Esophagus muscularis mucosa (tissue), 4 donors: ENCODE measurements around the gene PLXNB3. TPM values are rescaled to one million over a fixed set of nuclear protein-coding genes. Genes with fewer than 3 reads are reported as not detected.

ENCODE experiments used
- DNase-seq: peaks from one replicate; pipeline ENCODE4 v3.0.0-alpha.2; 2017; ENCODE audit errors: extremely low spot score
- H3K27ac ChIP-seq, 4 donors: fragments of 200-600 bp; sonication (generic); replicated peaks in 1 of 4; 1 replicate in 3 of 4; 2 replicates in 1 of 4; pipeline ENCODE4 v1.5.1; 2016 to 2019; ENCODE audit warnings: mild to moderate bottlenecking in 1 of 4
- H3K27me3 ChIP-seq, 4 donors: fragments of 200-600 bp; sonication (generic); one replicate each; pipeline versions ENCODE4 v1.5.1 to v1.6.0; 2016 to 2019
- H3K36me3 ChIP-seq, 4 donors: fragments of 200-600 bp; sonication (generic); one replicate each; pipeline ENCODE4 v1.5.1; 2016 to 2019
- H3K4me1 ChIP-seq, 4 donors: fragments of 200-600 bp; sonication (generic); one replicate each; pipeline ENCODE4 v1.5.1; 2016 to 2019
- H3K4me3 ChIP-seq, 4 donors: fragments of 200-600 bp; sonication (generic); 1 replicate in 2 of 4; 2 replicates in 2 of 4; pipeline ENCODE4 v1.5.1; 2016 to 2019; ENCODE audit warnings: mild to moderate bottlenecking in 4 of 4, moderate library complexity in 1 of 4
- H3K9me3 ChIP-seq, 4 donors: fragments of 200-600 bp; sonication (generic); 1 replicate in 3 of 4; 2 replicates in 1 of 4; pipeline ENCODE4 v1.5.1; 2016 to 2019
- CTCF ChIP-seq, 3 experiments: fragments of 200-600 bp in 2 of 3; fragments of 450-650 bp in 1 of 3; sonication (generic) in 2 of 3; IDR thresholded peaks; one replicate each; pipeline ENCODE4 v1.5.1; 2017 to 2019; ENCODE audit warnings: antibody characterized with exemption in 3 of 3, mild to moderate bottlenecking in 2 of 3, moderate library complexity in 1 of 3
- EP300 ChIP-seq: sonication (generic); formaldehyde crosslinking; IDR thresholded peaks from one replicate; pipeline ENCODE4 v1.6.1; 2017; ENCODE audit warnings: antibody characterized with exemption
- POLR2A ChIP-seq: fragments of 450-650 bp; IDR thresholded peaks from one replicate; pipeline ENCODE4 v1.6.1; 2017; ENCODE audit warnings: antibody characterized with exemption, moderate library complexity, mild to moderate bottlenecking, low read depth
- POLR2AphosphoS5 ChIP-seq, 2 donors: sonication (generic); formaldehyde crosslinking; IDR thresholded peaks; one replicate each; pipeline ENCODE4 v1.6.1; 2017; ENCODE audit warnings: antibody characterized with exemption in 2 of 2
- WGBS: methylation state at CpG from one replicate; pipeline ENCODE4 v1.1.5; 2018; 5-methylcytosine and 5-hydroxymethylcytosine counted together
- intact Hi-C: fragments of 100-400 bp; cut with DNase I; formaldehyde crosslinking; loops from one replicate; pipeline ENCODE4 v1.15.1; 2023
- total RNA-seq, 4 donors: library from RNA; depleted of rRNA; stranded (reverse); fragments of >200 nt; gene quantifications; one replicate each; pipeline versions ENCODE4 v1.1.0 to v1.2.1, GENCODE V29; 2016

PLXNB3 gene
- total RNA-seq, 4 donors from 2014 or later, result 6.1 to 21.9 (median 17.6) TPM

- 83% methylated on average over 14 of the region's 14 CpGs for WGBS
- H3K4me3 ChIP-seq, result no peak overlapping the region
- no peaks in the 10 kb centered on the region for H3K27me3 ChIP-seq
- intact Hi-C loops, result no loop called here
- H3K9me3 ChIP-seq, result peaks cover 0 to 9% (median 0%) of the 10 kb centered on the region in 4 donors
- DNase-seq, result no peak
- H3K36me3 ChIP-seq, result peaks cover 4 to 33% (median 20%) of the 10 kb centered on the region in 4 donors
- H3K27ac ChIP-seq, result no peak overlapping the region
- TF ChIP-seq EP300 (no peak), CTCF (IDR thresholded peaks at IDR 0.05) (no peak), POLR2AphosphoS5 (IDR thresholded peaks at IDR 0.05) (no peak), POLR2A (no peak)
- peaks cover 11 to 20% (median 18%) of the 10 kb centered on the region in 4 donors for H3K4me1 ChIP-seq
Observed at GRCh38 chrX:153732401-153732800, 31.6 kb upstream of the PLXNB3 start.

GRCh38 chrX:153733651-153734240 lies 30.3 kb upstream of the PLXNB3 start:
- 79% methylated on average over 14 of the region's 15 CpGs for WGBS
- TF ChIP-seq POLR2A, result no peak
- TF ChIP-seq CTCF (IDR thresholded peaks at IDR 0.05), result no peak
- TF ChIP-seq POLR2AphosphoS5 (IDR thresholded peaks at IDR 0.05), result no peak
- no peak for TF ChIP-seq EP300
- no peak for DNase-seq

GRCh38 chrX:153734871-153735270 lies 29.2 kb upstream of the PLXNB3 start:
- Histone ChIP-seq H3K36me3 (peaks cover 4 to 40% (median 21%) of the 10 kb centered on the region in 4 donors), H3K9me3 (peaks cover 0 to 9% (median 0%) of the 10 kb centered on the region in 4 donors), H3K4me3 (no peak overlapping the region), H3K4me1 (no peaks in the 10 kb centered on the region), H3K27ac (no peak overlapping the region), H3K27me3 (no peaks in the 10 kb centered on the region)
- WGBS, result 83% methylated on average over 2 of the region's 2 CpGs
- intact Hi-C loops, result no loop called here
- DNase-seq, result no peak
- TF ChIP-seq CTCF (IDR thresholded peaks at IDR 0.05) (no peak), EP300 (no peak), POLR2A (no peak), POLR2AphosphoS5 (IDR thresholded peaks at IDR 0.05) (no peak)

More at GRCh38 chrX:153733651-153734240, 30.3 kb upstream of the PLXNB3 start:
- intact Hi-C loops, result no loop called here
- no peak overlapping the region for H3K4me3 ChIP-seq
- H3K9me3 ChIP-seq, result peaks cover 0 to 9% (median 0%) of the 10 kb centered on the region in 4 donors
- no peaks in the 10 kb centered on the region for H3K27me3 ChIP-seq
- H3K27ac ChIP-seq, result no peak overlapping the region
- H3K4me1 ChIP-seq, result peaks cover 0 to 6% (median 4%) of the 10 kb centered on the region in 4 donors
- peaks cover 4 to 45% (median 22%) of the 10 kb centered on the region in 4 donors for H3K36me3 ChIP-seq

GRCh38 chrX:153735274-153735673 lies 28.8 kb upstream of the PLXNB3 start:
- TF ChIP-seq POLR2A (no peak), POLR2AphosphoS5 (IDR thresholded peaks at IDR 0.05) (no peak), EP300 (no peak), CTCF (IDR thresholded peaks at IDR 0.05) (no peak)
- peaks cover 0 to 9% (median 0%) of the 10 kb centered on the region in 4 donors for H3K9me3 ChIP-seq
- H3K36me3 ChIP-seq, result peaks cover 4 to 40% (median 22%) of the 10 kb centered on the region in 4 donors
- no peak for DNase-seq
- intact Hi-C loops, result no loop called here
- no peaks in the 10 kb centered on the region for H3K27me3 ChIP-seq
- no peak overlapping the region for H3K27ac ChIP-seq
- H3K4me1 ChIP-seq, result no peaks in the 10 kb centered on the region
- no peak overlapping the region for H3K4me3 ChIP-seq
- 87% methylated on average over 9 of the region's 9 CpGs for WGBS
